HepG2 (cell line): ENCODE data around the gene CALR. TPM values are rescaled to one million over a fixed set of nuclear protein-coding genes. Genes with fewer than 3 reads are reported as not detected.
A peak's percentile ranks its signal among the peaks of the same experiment; 100 is the strongest.

Experiments
- FOXA3 ChIP-seq: IDR thresholded peaks from 2 replicates; pipeline ENCODE4 v1.6.1; 2016; ENCODE audit warnings: missing genetic modification reagents, missing compliant biosample characterization
- LCORL ChIP-seq, 2 experiments: fragments of 450-650 bp in 1 of 2; sonication (generic) in 1 of 2; formaldehyde crosslinking in 1 of 2; IDR thresholded peaks; 2 replicates each; pipeline versions ENCODE4 v1.5.0 to v1.6.1; 2017 to 2020; ENCODE audit warnings: antibody characterized with exemption in 1 of 2, missing genetic modification reagents in 1 of 2
- MED1 ChIP-seq: sonication (generic); formaldehyde crosslinking; IDR thresholded peaks from 2 replicates; pipeline ENCODE4 v1.4.0; 2020; ENCODE audit warnings: missing genetic modification reagents
- MIXL1 ChIP-seq: IDR thresholded peaks from 2 replicates; pipeline ENCODE4 v1.6.1; 2016
- NR3C1 ChIP-seq: sonication (generic); formaldehyde crosslinking; IDR thresholded peaks from 2 replicates; pipeline ENCODE4 v1.4.0; 2020; ENCODE audit warnings: missing genetic modification reagents
- ONECUT2 ChIP-seq: sonication (generic); formaldehyde crosslinking; IDR thresholded peaks from 2 replicates; pipeline ENCODE4 v1.4.0; 2020; ENCODE audit warnings: missing genetic modification reagents
- PBX3 ChIP-seq: sonication (generic); formaldehyde crosslinking; IDR thresholded peaks from 2 replicates; pipeline ENCODE4 v1.8.1; 2023; ENCODE audit warnings: missing genetic modification reagents, inconsistent platforms, borderline replicate concordance
- SMAD1 ChIP-seq: sonication (generic); formaldehyde crosslinking; IDR thresholded peaks from 2 replicates; pipeline ENCODE4 v1.4.0; 2020; ENCODE audit warnings: missing genetic modification reagents, low read depth, mild to moderate bottlenecking, borderline replicate concordance
- SP5 ChIP-seq: IDR thresholded peaks from 2 replicates; pipeline ENCODE4 v1.6.1; 2016; ENCODE audit warnings: low read depth, borderline replicate concordance
- SPEN ChIP-seq: sonication (generic); formaldehyde crosslinking; IDR thresholded peaks from 2 replicates; pipeline ENCODE4 v1.5.1; 2020; ENCODE audit warnings: low read depth, mild to moderate bottlenecking, missing genetic modification reagents
- TBP ChIP-seq: sonication (generic); formaldehyde crosslinking; IDR thresholded peaks from 2 replicates; pipeline ENCODE4 v1.5.0; 2020; ENCODE audit warnings: missing genetic modification reagents
- TFDP1 ChIP-seq: IDR thresholded peaks from 2 replicates; pipeline ENCODE4 v1.6.1; 2016; ENCODE audit warnings: missing compliant biosample characterization, missing genetic modification reagents, borderline replicate concordance
- YEATS2 ChIP-seq: sonication (generic); formaldehyde crosslinking; IDR thresholded peaks from 2 replicates; pipeline ENCODE4 v1.4.0; 2020; ENCODE audit warnings: missing genetic modification reagents, borderline replicate concordance
- ZNF24 ChIP-seq: fragments of 450-650 bp; IDR thresholded peaks from 2 replicates; pipeline ENCODE4 v1.6.1; 2017; ENCODE audit warnings: antibody characterized with exemption, mild to moderate bottlenecking
- ZNF34 ChIP-seq: sonication (generic); formaldehyde crosslinking; IDR thresholded peaks from 2 replicates; pipeline ENCODE4 v1.4.0; 2020; ENCODE audit warnings: mild to moderate bottlenecking, missing genetic modification reagents, borderline replicate concordance
- ZNF44 ChIP-seq: sonication (generic); formaldehyde crosslinking; IDR thresholded peaks from 2 replicates; pipeline ENCODE4 v1.5.1; 2020; ENCODE audit warnings: mild to moderate bottlenecking, missing genetic modification reagents
- ZNF451 ChIP-seq: sonication (generic); formaldehyde crosslinking; IDR thresholded peaks from 2 replicates; pipeline ENCODE4 v1.5.0; 2020; ENCODE audit warnings: mild to moderate bottlenecking, missing genetic modification reagents
- ZNF503 ChIP-seq: sonication (generic); formaldehyde crosslinking; IDR thresholded peaks from 2 replicates; pipeline ENCODE4 v1.4.0; 2020; ENCODE audit warnings: missing genetic modification reagents
- ZNF572 ChIP-seq: sonication (generic); formaldehyde crosslinking; IDR thresholded peaks from 2 replicates; pipeline ENCODE4 v1.5.1; 2020; ENCODE audit warnings: mild to moderate bottlenecking, missing genetic modification reagents
- ZNF704 ChIP-seq: sonication (generic); formaldehyde crosslinking; IDR thresholded peaks from 2 replicates; pipeline ENCODE4 v1.8.1; 2023; ENCODE audit warnings: mild to moderate bottlenecking, inconsistent platforms, moderate library complexity, missing genetic modification reagents, borderline replicate concordance
- polyA plus RNA-seq, 8 experiments: library from polyadenylated mRNA; depleted of rRNA in 3 of 8; stranded (reverse) in 7 of 8; unstranded in 1 of 8; fragments of >200 nt; fragmentation: Illumina TruSeq in 4 of 8; extraction: Trizol in 4 of 8; gene quantifications; 2 replicates each; pipeline versions ENCODE4 v1.2.1 to v1.2.3, GENCODE V29; 2011 to 2016; ENCODE audit warnings: low read depth in 4 of 8, missing spikeins in 1 of 8, mixed read lengths in 1 of 8; ENCODE audit not compliant: insufficient read depth in 1 of 8
- total RNA-seq, 5 experiments: library from RNA; depleted of rRNA; stranded (reverse); fragments of >200 nt; fragmentation: Illumina TruSeq; extraction: Trizol; gene quantifications; 2 replicates each; pipeline ENCODE4 v1.2.3, GENCODE V29; 2016; ENCODE audit warnings: low read depth in 1 of 5

CALR gene
- total and polyA plus RNA-seq, 2 of the 13 experiments (the other 11 are each of a cell fraction or from before 2014, with no cell fraction given) = 898 to 934 TPM

- TF ChIP-seq ZNF704 (CRISPR knock-in tag) (0 out of 2 replicates have a peak, but pooled peaks have one; percentile 19), FOXA3 (CRISPR knock-in tag) (peak; percentile 45), MED1 (CRISPR knock-in tag) (peak; percentile 84; the same call in 1 of the 2 replicates), MIXL1 (peak; percentile 84), ZNF503 (CRISPR knock-in tag) (peak; percentile 75; the same call in 1 of the 2 replicates), PBX3 (peak; percentile 69; the same call in 1 of the 2 replicates), SP5 (CRISPR knock-in tag) (peak; percentile 72), ZNF451 (CRISPR knock-in tag) (peak; percentile 59; the same call in 1 of the 2 replicates), SMAD1 (CRISPR knock-in tag) (peak; percentile 63; the same call in 1 of the 2 replicates), LCORL (IDR thresholded peaks at IDR 0.05) (no peak), LCORL (CRISPR knock-in tag; IDR thresholded peaks at IDR 0.05) (peak; percentile 53; the same call in 1 of the 2 replicates), ZNF24 (no peak), TFDP1 (peak; percentile 95), ZNF34 (CRISPR knock-in tag) (0 out of 2 replicates have a peak, but pooled peaks have one; percentile 79), YEATS2 (CRISPR knock-in tag) (peak; percentile 91), ZNF44 (peak; percentile 72; the same call in 1 of the 2 replicates), ZNF572 (CRISPR knock-in tag) (no peak), ONECUT2 (0 out of 2 replicates have a peak, but pooled peaks have one; percentile 9), SPEN (peak; percentile 83), NR3C1 (CRISPR knock-in tag) (no peak), TBP (CRISPR knock-in tag) (no peak)
These were observed 7.2 kb downstream of the CALR start, which contains the start of gene RAD23A (continued) for GRCh38 chr19:12945479-12946091.
